Posterior cingulate gyrus (tissue), 11 donors: ENCODE data around the gene GRAMD1B.
A peak's percentile ranks its signal among the peaks of the same experiment; 100 is the strongest.

Experiments
- DNase-seq, 10 donors: peaks; one replicate each; pipeline versions ENCODE4 v3.0.0 to v3.0.0-alpha.2; 2020 to 2021; ENCODE audit warnings: mixed read lengths in 3 of 10
- intact Hi-C: fragments of 100-400 bp; cut with DNase I; formaldehyde crosslinking; loops from one replicate; pipeline ENCODE4 v1.15.1; 2023

GRAMD1B gene

GRCh38 chr11:123408619-123409455 is 21.2 kb upstream of the GRAMD1B start:
- DNase-seq: no peak
- intact Hi-C loops: no loop called here

- DNase-seq: no peak
- intact Hi-C loops: no loop called here
Measured at GRCh38 chr11:123409456-123410217, 20.4 kb upstream of the GRAMD1B start.

GRCh38 chr11:123410218-123410549 is 19.9 kb upstream of the GRAMD1B start:
- intact Hi-C loops: no loop called here

GRCh38 chr11:123413636-123414035 is 16.4 kb upstream of the GRAMD1B start:
- intact Hi-C loops: no loop called here
- DNase-seq: no peak

More at GRCh38 chr11:123410218-123410549, 19.9 kb upstream of the GRAMD1B start:
- DNase-seq: no peak

- no peak for DNase-seq
- intact Hi-C loops: no loop called here
Measured at GRCh38 chr11:123416566-123416965, 13.5 kb upstream of the GRAMD1B start.

- no peak for DNase-seq
- intact Hi-C loops: no loop called here
Measured at GRCh38 chr11:123418351-123419114, 11.5 kb upstream of the GRAMD1B start.

GRCh38 chr11:123419731-123420452 is 10.2 kb upstream of the GRAMD1B start:
- intact Hi-C loops: no loop called here
- DNase-seq: no peak

GRCh38 chr11:123421589-123421988 is 8.5 kb upstream of the GRAMD1B start:
- no peak for DNase-seq
- intact Hi-C loops: no loop called here

GRCh38 chr11:123425367-123425766 is 4.7 kb upstream of the GRAMD1B start:
- no peak for DNase-seq
- intact Hi-C loops: no loop called here

- intact Hi-C loops: no loop called here
Measured at GRCh38 chr11:123426789-123427188, 3.3 kb upstream of the GRAMD1B start.

GRCh38 chr11:123427405-123427804 is 2.7 kb upstream of the GRAMD1B start:
- intact Hi-C loops: no loop called here
- DNase-seq: no peak

More at GRCh38 chr11:123426789-123427188, 3.3 kb upstream of the GRAMD1B start:
- no peak for DNase-seq

GRCh38 chr11:123428116-123428715 is 1.9 kb upstream of the GRAMD1B start:
- DNase-seq: no peak
- intact Hi-C loops: no loop called here

- no peak for DNase-seq
- intact Hi-C loops: no loop called here
Measured at GRCh38 chr11:123429336-123429735, 733 bp upstream of the GRAMD1B start.

GRCh38 chr11:123430721-123431497 is 840 bp downstream of the GRAMD1B start:
- peak in 9 of 10 donors; percentile 18 to 90 (median 31) for DNase-seq
- intact Hi-C loops: no loop called here

- intact Hi-C loops: no loop called here
- DNase-seq: no peak
Measured at GRCh38 chr11:123431619-123432018, 1.6 kb downstream of the GRAMD1B start.

- intact Hi-C loops: no loop called here
- no peak for DNase-seq
Measured at GRCh38 chr11:123434262-123434661, 4.2 kb downstream of the GRAMD1B start.

GRCh38 chr11:123434911-123435310 is 4.8 kb downstream of the GRAMD1B start:
- intact Hi-C loops: no loop called here
- no peak for DNase-seq

GRCh38 chr11:123437236-123437979 is 7.3 kb downstream of the GRAMD1B start:
- DNase-seq: no peak
- intact Hi-C loops: no loop called here
